ENCODE measurements around the gene STK38L.

- TF ChIP-seq, protein P1, sequence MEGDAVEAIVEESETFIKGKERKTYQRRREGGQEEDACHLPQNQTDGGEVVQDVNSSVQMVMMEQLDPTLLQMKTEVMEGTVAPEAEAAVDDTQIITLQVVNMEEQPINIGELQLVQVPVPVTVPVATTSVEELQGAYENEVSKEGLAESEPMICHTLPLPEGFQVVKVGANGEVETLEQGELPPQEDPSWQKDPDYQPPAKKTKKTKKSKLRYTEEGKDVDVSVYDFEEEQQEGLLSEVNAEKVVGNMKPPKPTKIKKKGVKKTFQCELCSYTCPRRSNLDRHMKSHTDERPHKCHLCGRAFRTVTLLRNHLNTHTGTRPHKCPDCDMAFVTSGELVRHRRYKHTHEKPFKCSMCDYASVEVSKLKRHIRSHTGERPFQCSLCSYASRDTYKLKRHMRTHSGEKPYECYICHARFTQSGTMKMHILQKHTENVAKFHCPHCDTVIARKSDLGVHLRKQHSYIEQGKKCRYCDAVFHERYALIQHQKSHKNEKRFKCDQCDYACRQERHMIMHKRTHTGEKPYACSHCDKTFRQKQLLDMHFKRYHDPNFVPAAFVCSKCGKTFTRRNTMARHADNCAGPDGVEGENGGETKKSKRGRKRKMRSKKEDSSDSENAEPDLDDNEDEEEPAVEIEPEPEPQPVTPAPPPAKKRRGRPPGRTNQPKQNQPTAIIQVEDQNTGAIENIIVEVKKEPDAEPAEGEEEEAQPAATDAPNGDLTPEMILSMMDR (conservative IDR thresholded peaks at IDR 0.05 in 1 of 2, IDR thresholded peaks at IDR 0.05 in 1 of 2; ENCODE audit: low read depth in 1 of 2, low read length in 2 of 2): no peak
- no peak for TF ChIP-seq EZH2 (IDR thresholded peaks at IDR 0.05; ENCODE audit: low read length, missing control alignments)
Observed at GRCh38 chr12:27291862-27292261, 47.8 kb downstream of the STK38L start.

Measured in fibroblast of lung (primary cell).